ENCODE results near the gene TMPRSS11A.

Gene TMPRSS11A

GRCh38 chr4:67897686-67898085, 65.6 kb downstream of the TMPRSS11A start:
- H3K36me3 ChIP-seq (ENCODE audit: control insufficient read depth, low read length): no peaks in the 10 kb centered on the region
- no peaks in the 10 kb centered on the region for H3K4me1 ChIP-seq (ENCODE audit: control insufficient read depth, low read length)
- H3F3A ChIP-seq (ENCODE audit: control insufficient read depth, insufficient read depth): no peaks in the 10 kb centered on the region
- TF ChIP-seq, protein P1, sequence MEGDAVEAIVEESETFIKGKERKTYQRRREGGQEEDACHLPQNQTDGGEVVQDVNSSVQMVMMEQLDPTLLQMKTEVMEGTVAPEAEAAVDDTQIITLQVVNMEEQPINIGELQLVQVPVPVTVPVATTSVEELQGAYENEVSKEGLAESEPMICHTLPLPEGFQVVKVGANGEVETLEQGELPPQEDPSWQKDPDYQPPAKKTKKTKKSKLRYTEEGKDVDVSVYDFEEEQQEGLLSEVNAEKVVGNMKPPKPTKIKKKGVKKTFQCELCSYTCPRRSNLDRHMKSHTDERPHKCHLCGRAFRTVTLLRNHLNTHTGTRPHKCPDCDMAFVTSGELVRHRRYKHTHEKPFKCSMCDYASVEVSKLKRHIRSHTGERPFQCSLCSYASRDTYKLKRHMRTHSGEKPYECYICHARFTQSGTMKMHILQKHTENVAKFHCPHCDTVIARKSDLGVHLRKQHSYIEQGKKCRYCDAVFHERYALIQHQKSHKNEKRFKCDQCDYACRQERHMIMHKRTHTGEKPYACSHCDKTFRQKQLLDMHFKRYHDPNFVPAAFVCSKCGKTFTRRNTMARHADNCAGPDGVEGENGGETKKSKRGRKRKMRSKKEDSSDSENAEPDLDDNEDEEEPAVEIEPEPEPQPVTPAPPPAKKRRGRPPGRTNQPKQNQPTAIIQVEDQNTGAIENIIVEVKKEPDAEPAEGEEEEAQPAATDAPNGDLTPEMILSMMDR (IDR thresholded peaks at IDR 0.05; ENCODE audit: low read depth, low read length, poor library complexity, severe bottlenecking): no peak
- no peak for TF ChIP-seq EZH2phosphoT487 (IDR thresholded peaks at IDR 0.05; ENCODE audit: borderline replicate concordance, low read length)
- no peaks in the 10 kb centered on the region for H3K9me2 ChIP-seq (replicated peaks; ENCODE audit: control insufficient read depth, low read length)
- no peak overlapping the region for H3K4me2 ChIP-seq (ENCODE audit: low read length)
- no peaks in the 10 kb centered on the region for H4K20me1 ChIP-seq (ENCODE audit: control insufficient read depth, insufficient read depth, low read depth, low read length)
- no peaks in the 10 kb centered on the region for H3K27me3 ChIP-seq (ENCODE audit: control insufficient read depth, low read length)
- no peak overlapping the region for H3K27ac ChIP-seq (ENCODE audit: low read depth, low read length)
- H3K9me3 ChIP-seq (ENCODE audit: control insufficient read depth, insufficient read depth, low read length): peaks cover 2% of the 10 kb centered on the region; the same call in 1 of the 2 replicates
- no peak overlapping the region for H3K4me3 ChIP-seq (ENCODE audit: low read length)
- H3K79me2 ChIP-seq (ENCODE audit: control insufficient read depth, low read length): no peaks in the 10 kb centered on the region

DNA sequence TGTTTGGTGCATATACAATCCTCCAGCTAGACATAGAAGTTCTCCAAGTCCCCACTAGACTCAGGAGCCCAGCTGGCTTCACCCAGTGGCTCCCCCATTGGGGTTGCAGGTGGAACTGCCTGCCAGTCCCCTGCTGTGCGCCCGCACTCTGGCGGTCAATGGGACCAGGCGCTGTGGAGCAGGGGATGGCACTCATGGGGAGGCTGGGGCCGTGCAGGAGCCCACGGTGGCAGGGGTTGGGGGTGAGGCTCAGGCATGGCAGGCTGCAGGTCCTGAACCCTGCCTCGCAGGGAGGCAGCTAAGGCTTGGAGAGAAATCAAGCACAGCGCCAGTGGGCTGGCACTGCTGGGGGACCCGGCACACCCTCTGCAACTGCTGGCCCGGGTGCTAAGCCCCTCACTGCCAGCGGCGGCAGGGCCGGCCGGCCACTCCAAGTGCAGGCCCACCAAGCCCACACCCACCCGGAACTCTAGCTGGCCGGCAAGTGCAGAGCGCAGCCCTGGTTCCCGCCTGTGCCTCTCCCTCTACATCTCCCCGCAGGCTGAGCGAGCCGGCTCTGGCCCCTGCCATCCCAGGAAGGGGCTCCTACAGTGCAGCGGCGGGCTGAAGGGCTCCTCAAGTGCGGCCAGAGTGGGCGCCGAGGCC, 66.8 kb downstream of the TMPRSS11A start:
- no peaks in the 10 kb centered on the region for H3K9me2 ChIP-seq (replicated peaks; ENCODE audit: control insufficient read depth, low read length)
- H4K20me1 ChIP-seq (ENCODE audit: control insufficient read depth, insufficient read depth, low read depth, low read length): no peaks in the 10 kb centered on the region
- no peak overlapping the region for H3K4me2 ChIP-seq (ENCODE audit: low read length)
- TF ChIP-seq EZH2phosphoT487 (IDR thresholded peaks at IDR 0.05; ENCODE audit: borderline replicate concordance, low read length): no peak
- TF ChIP-seq, protein P1 (IDR thresholded peaks at IDR 0.05; ENCODE audit: low read depth, low read length, poor library complexity, severe bottlenecking): no peak
- no peaks in the 10 kb centered on the region for H3K36me3 ChIP-seq (ENCODE audit: control insufficient read depth, low read length)
- no peaks in the 10 kb centered on the region for H3K4me1 ChIP-seq (ENCODE audit: control insufficient read depth, low read length)
- no peaks in the 10 kb centered on the region for H3F3A ChIP-seq (ENCODE audit: control insufficient read depth, insufficient read depth)
- H3K27me3 ChIP-seq (ENCODE audit: control insufficient read depth, low read length): no peaks in the 10 kb centered on the region
- H3K4me3 ChIP-seq (ENCODE audit: low read length): no peak overlapping the region
- no peak overlapping the region for H3K27ac ChIP-seq (ENCODE audit: low read depth, low read length)
- H3K9me3 ChIP-seq (ENCODE audit: control insufficient read depth, insufficient read depth, low read length): peaks cover 2% of the 10 kb centered on the region; the same call in 1 of the 2 replicates
- no peaks in the 10 kb centered on the region for H3K79me2 ChIP-seq (ENCODE audit: control insufficient read depth, low read length)

- no peak overlapping the region for H3K4me3 ChIP-seq (ENCODE audit: low read length)
- no peaks in the 10 kb centered on the region for H3K4me1 ChIP-seq (ENCODE audit: control insufficient read depth, low read length)
- no peaks in the 10 kb centered on the region for H3K79me2 ChIP-seq (ENCODE audit: control insufficient read depth, low read length)
- no peaks in the 10 kb centered on the region for H4K20me1 ChIP-seq (ENCODE audit: control insufficient read depth, insufficient read depth, low read depth, low read length)
- H3F3A ChIP-seq (ENCODE audit: control insufficient read depth, insufficient read depth): no peaks in the 10 kb centered on the region
- H3K27me3 ChIP-seq (ENCODE audit: control insufficient read depth, low read length): no peaks in the 10 kb centered on the region
- no peaks in the 10 kb centered on the region for H3K36me3 ChIP-seq (ENCODE audit: control insufficient read depth, low read length)
- no peaks in the 10 kb centered on the region for H3K9me2 ChIP-seq (replicated peaks; ENCODE audit: control insufficient read depth, low read length)
- H3K27ac ChIP-seq (ENCODE audit: low read depth, low read length): no peak overlapping the region
- H3K9me3 ChIP-seq (ENCODE audit: control insufficient read depth, insufficient read depth, low read length): peaks cover 2% of the 10 kb centered on the region; the same call in 1 of the 2 replicates
- no peak for TF ChIP-seq EZH2phosphoT487 (IDR thresholded peaks at IDR 0.05; ENCODE audit: borderline replicate concordance, low read length)
- TF ChIP-seq, protein P1 (IDR thresholded peaks at IDR 0.05; ENCODE audit: low read depth, low read length, poor library complexity, severe bottlenecking): no peak
- H3K4me2 ChIP-seq (ENCODE audit: low read length): no peak overlapping the region
These were observed 68.6 kb downstream of the TMPRSS11A start for GRCh38 chr4:67894659-67895058.
